Neuronal stem cell (in vitro differentiated cells): ENCODE measurements around the gene ZSWIM6.

ENCODE experiments used
- DNase-seq: peaks from one replicate; pipeline ENCODE4 v3.0.0-alpha.2; 2013; ENCODE audit warnings: low spot score
- H2AFZ ChIP-seq: one replicate; pipeline ENCODE4 v1.6.1; 2013; ENCODE audit warnings: mild to moderate bottlenecking, low read length, inconsistent platforms
- H2AK5ac ChIP-seq: 2 replicates; pipeline ENCODE4 v1.6.1; 2013; ENCODE audit warnings: low read depth, mild to moderate bottlenecking, inconsistent platforms, low read length, moderate library complexity, mixed read lengths
- H2BK120ac ChIP-seq: 2 replicates; pipeline ENCODE4 v1.6.1; 2013; ENCODE audit warnings: low read depth, mild to moderate bottlenecking, inconsistent platforms, low read length, moderate library complexity, mixed read lengths
- H2BK12ac ChIP-seq: one replicate; pipeline ENCODE4 v1.6.1; 2013; ENCODE audit warnings: low read length, inconsistent platforms
- H2BK15ac ChIP-seq: 2 replicates; pipeline ENCODE4 v1.6.1; 2013; ENCODE audit warnings: mild to moderate bottlenecking, low read length, inconsistent platforms, mixed read lengths
- H2BK5ac ChIP-seq: one replicate; pipeline ENCODE4 v1.6.1; 2013; ENCODE audit warnings: inconsistent platforms, mild to moderate bottlenecking, low read length, moderate library complexity
- H3K14ac ChIP-seq: one replicate; pipeline ENCODE4 v1.6.1; 2013; ENCODE audit warnings: low read length, inconsistent platforms
- H3K18ac ChIP-seq: 2 replicates; pipeline ENCODE4 v1.6.1; 2013; ENCODE audit warnings: low read length, inconsistent platforms
- H3K23ac ChIP-seq: 2 replicates; pipeline ENCODE4 v1.6.1; 2013; ENCODE audit warnings: low read depth, mild to moderate bottlenecking, mixed read lengths, low read length, inconsistent platforms; ENCODE audit not compliant: poor library complexity
- H3K27ac ChIP-seq: replicated peaks from 3 replicates; pipeline ENCODE4 v1.5.1; 2013; ENCODE audit warnings: low read length, inconsistent platforms
- H3K27me3 ChIP-seq, 3 experiments: 2 replicates each; pipeline ENCODE4 v1.6.1; 2013; ENCODE audit warnings: low read length in 3 of 3, mild to moderate bottlenecking in 2 of 3, inconsistent platforms in 1 of 3, low read depth in 1 of 3, mixed read lengths in 1 of 3, moderate library complexity in 1 of 3; ENCODE audit not compliant: control insufficient read depth in 3 of 3, insufficient read depth in 3 of 3
- H3K36me3 ChIP-seq, 2 donors: replicated peaks in 1 of 2; 2 replicates each; pipeline ENCODE4 v1.6.1; 2013; ENCODE audit warnings: low read length in 2 of 2; ENCODE audit not compliant: control insufficient read depth in 2 of 2, insufficient read depth in 2 of 2
- H3K4ac ChIP-seq: 2 replicates; pipeline ENCODE4 v1.6.1; 2013; ENCODE audit warnings: inconsistent platforms, mild to moderate bottlenecking, low read length, moderate library complexity
- H3K4me1 ChIP-seq, 2 donors: 1 replicate in 1 of 2; 2 replicates in 1 of 2; pipeline ENCODE4 v1.6.1; 2013; ENCODE audit warnings: low read length in 2 of 2, low read depth in 1 of 2; ENCODE audit not compliant: control insufficient read depth in 2 of 2, insufficient read depth in 1 of 2
- H3K4me2 ChIP-seq: one replicate; pipeline ENCODE4 v1.6.1; 2013; ENCODE audit warnings: mild to moderate bottlenecking, low read length, inconsistent platforms; ENCODE audit not compliant: insufficient read depth, poor library complexity, severe bottlenecking
- H3K4me3 ChIP-seq, 2 donors: 2 replicates each; pipeline ENCODE4 v1.5.1; 2013; ENCODE audit warnings: low read length in 2 of 2, mild to moderate bottlenecking in 2 of 2, inconsistent platforms in 1 of 2, moderate library complexity in 1 of 2
- H3K79me1 ChIP-seq: one replicate; pipeline ENCODE4 v1.6.1; 2013; ENCODE audit warnings: low read depth, mild to moderate bottlenecking, inconsistent platforms, low read length, moderate library complexity
- H3K9ac ChIP-seq: one replicate; pipeline ENCODE4 v1.6.1; 2013; ENCODE audit warnings: mild to moderate bottlenecking, low read depth, low read length, inconsistent platforms; ENCODE audit not compliant: poor library complexity
- H3K9me3 ChIP-seq, 2 donors: replicated peaks in 1 of 2; 2 replicates each; pipeline versions ENCODE3 to v1.6.1; 2013; ENCODE audit warnings: low read length in 2 of 2, mild to moderate bottlenecking in 2 of 2, inconsistent platforms in 1 of 2, low read depth in 1 of 2, mixed read lengths in 1 of 2, moderate library complexity in 1 of 2; ENCODE audit not compliant: control insufficient read depth in 2 of 2, insufficient read depth in 1 of 2
- H4K8ac ChIP-seq: one replicate; pipeline ENCODE4 v1.6.1; 2013; ENCODE audit warnings: low read depth, mild to moderate bottlenecking, inconsistent platforms, low read length, moderate library complexity
- H4K91ac ChIP-seq: one replicate; pipeline ENCODE4 v1.6.1; 2013; ENCODE audit warnings: low read length, low read depth, mild to moderate bottlenecking, inconsistent platforms; ENCODE audit not compliant: poor library complexity
- WGBS, 2 donors: extraction: QIAGEN DNeasy Blood & Tissue Kit; methylation state at CpG; one replicate each; pipeline ENCODE4 v1.1.7; 2013; ENCODE audit warnings: missing lambda C conversion rate in 2 of 2, mixed read lengths in 1 of 2; ENCODE audit not compliant: insufficient read length in 2 of 2, insufficient replicate concordance in 1 of 2; ENCODE audit errors: extremely low coverage in 2 of 2; 5-methylcytosine and 5-hydroxymethylcytosine counted together

Gene ZSWIM6

GRCh38 chr5:61327760-61328753, 4.0 kb upstream of the ZSWIM6 start:
- Histone ChIP-seq H4K91ac (no peak overlapping the region), H3K4me1 (peaks cover 14 to 15% of the 10 kb centered on the region in 2 donors), H3K23ac (no peak overlapping the region), H3K27ac (no peak overlapping the region), H3K4me3 (no peak overlapping the region), H3K27me3 (no peaks in the 10 kb centered on the region), H2BK5ac (no peak overlapping the region), H2BK12ac (no peak overlapping the region), H3K9me3 (no peaks in the 10 kb centered on the region), H3K18ac (no peak overlapping the region), H3K9ac (no peak overlapping the region), H3K14ac (no peak overlapping the region), H2BK120ac (no peak overlapping the region), H3K4me2 (no peak overlapping the region), H2BK15ac (no peak overlapping the region), H2AFZ (no peak overlapping the region), H3K79me1 (peaks cover 9% of the 10 kb centered on the region), H4K8ac (no peak overlapping the region), H3K4ac (no peak overlapping the region), H2AK5ac (no peak overlapping the region), H3K36me3 (no peaks in the 10 kb centered on the region)
- no peak for DNase-seq
- no CpG with 5 or more reads among the region's 6 CpGs for WGBS, 2 donors

DNA sequence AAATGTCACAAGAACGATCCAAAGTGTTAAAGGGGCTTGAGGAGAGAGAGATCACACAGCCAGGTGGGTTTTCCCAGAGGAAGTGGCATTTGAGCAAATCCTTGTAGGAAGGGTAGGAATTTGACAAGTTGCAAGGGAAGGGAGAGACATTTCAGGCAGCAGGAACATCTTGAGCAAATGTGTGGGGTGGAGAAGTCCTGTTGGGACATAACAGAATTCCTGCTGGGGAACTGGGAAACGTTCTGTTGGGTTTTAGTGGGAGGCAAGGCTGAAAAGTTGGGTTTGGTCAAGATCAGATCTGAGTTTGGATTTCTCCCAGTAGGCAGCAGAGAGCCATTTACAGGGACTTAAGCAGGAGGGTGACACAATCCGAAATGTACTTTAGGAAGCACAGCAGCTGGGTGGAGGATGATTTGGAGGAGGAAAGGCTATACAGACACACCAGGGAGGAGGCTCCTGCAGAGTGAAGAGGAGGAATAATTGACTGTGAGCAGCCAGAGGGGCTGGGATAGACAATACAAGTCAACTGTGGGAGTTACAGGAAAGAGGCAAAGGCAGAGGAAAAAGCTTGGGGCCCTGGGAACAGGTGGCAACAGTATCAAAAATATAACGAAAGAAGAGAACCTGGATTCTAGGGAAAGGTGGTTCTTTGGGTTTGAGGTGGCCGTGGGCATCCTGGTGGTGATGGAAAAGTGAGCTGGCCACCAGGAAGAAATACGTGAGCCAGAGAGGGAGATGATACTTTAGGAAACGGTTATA, 3.1 kb upstream of the ZSWIM6 start:
- no peak overlapping the region for H3K18ac ChIP-seq
- H3K9ac ChIP-seq = no peak overlapping the region
- H3K4ac ChIP-seq = no peak overlapping the region
- no peaks in the 10 kb centered on the region for H3K9me3 ChIP-seq
- no peak overlapping the region for H4K91ac ChIP-seq
- H3K36me3 ChIP-seq = peaks cover 0 to 1% of the 10 kb centered on the region in 2 donors
- H3K27me3 ChIP-seq = no peaks in the 10 kb centered on the region
- H3K79me1 ChIP-seq = peaks cover 14% of the 10 kb centered on the region
- H3K4me2 ChIP-seq = peak overlapping the region; percentile 36
- no CpG with 5 or more reads among the region's 7 CpGs for WGBS, 2 donors
- no peak overlapping the region for H2BK5ac ChIP-seq
- peaks cover 14 to 15% of the 10 kb centered on the region in 2 donors for H3K4me1 ChIP-seq
- no peak overlapping the region for H2AK5ac ChIP-seq
- H3K4me3 ChIP-seq = peak overlapping the region in 1 of 2 donors; percentile 94
- H3K23ac ChIP-seq = no peak overlapping the region
- no peak overlapping the region for H2BK12ac ChIP-seq
- no peak overlapping the region for H2BK120ac ChIP-seq
- DNase-seq = no peak
- no peak overlapping the region for H4K8ac ChIP-seq
- H3K14ac ChIP-seq = no peak overlapping the region
- peak overlapping the region; percentile 25 for H2AFZ ChIP-seq
- no peak overlapping the region for H2BK15ac ChIP-seq
- no peak overlapping the region for H3K27ac ChIP-seq

GRCh38 chr5:61329550-61330128, 2.4 kb upstream of the ZSWIM6 start:
- H2BK12ac ChIP-seq = no peak overlapping the region
- H2BK5ac ChIP-seq = no peak overlapping the region
- H2AFZ ChIP-seq = peak overlapping the region; percentile 25
- H3K4me3 ChIP-seq = peak overlapping the region in 1 of 2 donors; percentile 94
- H3K9me3 ChIP-seq = no peaks in the 10 kb centered on the region
- H3K23ac ChIP-seq = no peak overlapping the region
- H3K9ac ChIP-seq = no peak overlapping the region
- no peak overlapping the region for H4K91ac ChIP-seq
- H3K27ac ChIP-seq = no peak overlapping the region
- no peak overlapping the region for H3K14ac ChIP-seq
- DNase-seq = no peak
- H2BK120ac ChIP-seq = no peak overlapping the region
- H3K27me3 ChIP-seq = no peaks in the 10 kb centered on the region
- H3K4me2 ChIP-seq = peak overlapping the region; percentile 36
- no peak overlapping the region for H3K18ac ChIP-seq
- peaks cover 0 to 8% of the 10 kb centered on the region in 2 donors for H3K36me3 ChIP-seq
- no peak overlapping the region for H4K8ac ChIP-seq
- H2AK5ac ChIP-seq = no peak overlapping the region
- WGBS, 2 donors = no CpG with 5 or more reads among the region's 10 CpGs
- peaks cover 14% of the 10 kb centered on the region for H3K79me1 ChIP-seq
- H3K4me1 ChIP-seq = peaks cover 14 to 15% of the 10 kb centered on the region in 2 donors
- no peak overlapping the region for H3K4ac ChIP-seq
- no peak overlapping the region for H2BK15ac ChIP-seq
